ENCODE results near the gene CDH18. TPM values are rescaled to one million over a fixed set of nuclear protein-coding genes. Genes with fewer than 3 reads are reported as not detected.

CDH18 gene
- polyA plus RNA-seq, 1 donor from 2014 or later, result 5.6 TPM

GRCh38 chr5:19487480-19487879, 500.5 kb downstream of the CDH18 start:
- Histone ChIP-seq H3K27me3 (ENCODE audit: insufficient read depth, low read depth, low read length) (no peaks in the 10 kb centered on the region), H3K9me3 (ENCODE audit: low read length) (no peaks in the 10 kb centered on the region), H3K9ac (ENCODE audit: low read length) (no peak overlapping the region), H3K36me3 (ENCODE audit: insufficient read depth, low read length) (no peaks in the 10 kb centered on the region), H4K20me1 (ENCODE audit: insufficient read depth) (no peaks in the 10 kb centered on the region), H3F3A (ENCODE audit: insufficient read depth, low read length, poor library complexity, severe bottlenecking) (no peaks in the 10 kb centered on the region), H3K27ac (ENCODE audit: low read length) (no peak overlapping the region), H3K79me2 (replicated peaks; ENCODE audit: insufficient read depth, low read length) (no peaks in the 10 kb centered on the region), H3K9me2 (ENCODE audit: insufficient read depth, low read length) (no peaks in the 10 kb centered on the region), H3K4me2 (ENCODE audit: low read length) (no peak overlapping the region), H2AFZ (ENCODE audit: low read depth, low read length) (no peak overlapping the region), H3K4me3 (ENCODE audit: low read length) (no peak overlapping the region)
- TF ChIP-seq POLR2AphosphoS5 (IDR thresholded peaks at IDR 0.05) (no peak), EP300 (conservative IDR thresholded peaks at IDR 0.05; ENCODE audit: poor library complexity, severe bottlenecking) (no peak), EZH2 (IDR thresholded peaks at IDR 0.05; ENCODE audit: borderline replicate concordance, insufficient read depth, low read length, poor library complexity, severe bottlenecking) (no peak), SMC3 (conservative IDR thresholded peaks at IDR 0.05; ENCODE audit: poor library complexity) (no peak), RAD21 (conservative IDR thresholded peaks at IDR 0.05) (no peak), REST (IDR thresholded peaks at IDR 0.05; ENCODE audit: borderline replicate concordance) (no peak), TAF1 (IDR thresholded peaks at IDR 0.05; ENCODE audit: low read depth) (no peak), MXI1 (conservative IDR thresholded peaks at IDR 0.05; ENCODE audit: poor library complexity, severe bottlenecking) (no peak), CTCF (IDR thresholded peaks at IDR 0.05; ENCODE audit: poor library complexity, severe bottlenecking) (no peak)

- TF ChIP-seq CTCF (IDR thresholded peaks at IDR 0.05; ENCODE audit: poor library complexity, severe bottlenecking) (no peak), REST (IDR thresholded peaks at IDR 0.05; ENCODE audit: borderline replicate concordance) (no peak), MXI1 (conservative IDR thresholded peaks at IDR 0.05; ENCODE audit: poor library complexity, severe bottlenecking) (no peak), SMC3 (conservative IDR thresholded peaks at IDR 0.05; ENCODE audit: poor library complexity) (no peak), EP300 (conservative IDR thresholded peaks at IDR 0.05; ENCODE audit: poor library complexity, severe bottlenecking) (no peak), RAD21 (conservative IDR thresholded peaks at IDR 0.05) (no peak), TAF1 (IDR thresholded peaks at IDR 0.05; ENCODE audit: low read depth) (no peak), EZH2 (IDR thresholded peaks at IDR 0.05; ENCODE audit: borderline replicate concordance, insufficient read depth, low read length, poor library complexity, severe bottlenecking) (no peak), POLR2AphosphoS5 (IDR thresholded peaks at IDR 0.05) (no peak)
- H4K20me1 ChIP-seq (ENCODE audit: insufficient read depth), result no peaks in the 10 kb centered on the region
- H3K9me3 ChIP-seq (ENCODE audit: low read length), result no peaks in the 10 kb centered on the region
- no peak overlapping the region for H3K4me2 ChIP-seq (ENCODE audit: low read length)
- no peaks in the 10 kb centered on the region for H3K9me2 ChIP-seq (ENCODE audit: insufficient read depth, low read length)
- H3K79me2 ChIP-seq (replicated peaks; ENCODE audit: insufficient read depth, low read length), result no peaks in the 10 kb centered on the region
- H3K27ac ChIP-seq (ENCODE audit: low read length), result no peak overlapping the region
- no peak overlapping the region for H2AFZ ChIP-seq (ENCODE audit: low read depth, low read length)
- no peaks in the 10 kb centered on the region for H3F3A ChIP-seq (ENCODE audit: insufficient read depth, low read length, poor library complexity, severe bottlenecking)
- no peak overlapping the region for H3K9ac ChIP-seq (ENCODE audit: low read length)
- H3K36me3 ChIP-seq (ENCODE audit: insufficient read depth, low read length), result no peaks in the 10 kb centered on the region
- no peaks in the 10 kb centered on the region for H3K27me3 ChIP-seq (ENCODE audit: insufficient read depth, low read depth, low read length)
- no peak overlapping the region for H3K4me3 ChIP-seq (ENCODE audit: low read length)
Observed at GRCh38 chr5:19479562-19479961, 508.4 kb downstream of the CDH18 start.

Measured in neural cell (in vitro differentiated cells).